GM13977 (cell line): ENCODE results near the gene GABRG2.

Experiments used
- DNase-seq: peaks from one replicate; pipeline ENCODE4 v3.0.0; 2012; ENCODE audit warnings: low spot score
- CTCF ChIP-seq: IDR thresholded peaks from 2 replicates; pipeline ENCODE4 v1.5.1; 2012; ENCODE audit warnings: mild to moderate bottlenecking, control low read depth; ENCODE audit not compliant: insufficient read depth; ENCODE audit errors: extremely low read depth, missing control alignments
- in situ Hi-C: fragments of 300-500 bp; cut with MboI; formaldehyde crosslinking; loops from one replicate; pipeline ENCODE4 v1.12.0; 2022; ENCODE audit warnings: low sequenced_read_pairs, low pct_unique_long_range_greater_than_20kb, mixed read lengths, inconsistent platforms; ENCODE audit not compliant: unreplicated experiment

The GABRG2 gene

DNA sequence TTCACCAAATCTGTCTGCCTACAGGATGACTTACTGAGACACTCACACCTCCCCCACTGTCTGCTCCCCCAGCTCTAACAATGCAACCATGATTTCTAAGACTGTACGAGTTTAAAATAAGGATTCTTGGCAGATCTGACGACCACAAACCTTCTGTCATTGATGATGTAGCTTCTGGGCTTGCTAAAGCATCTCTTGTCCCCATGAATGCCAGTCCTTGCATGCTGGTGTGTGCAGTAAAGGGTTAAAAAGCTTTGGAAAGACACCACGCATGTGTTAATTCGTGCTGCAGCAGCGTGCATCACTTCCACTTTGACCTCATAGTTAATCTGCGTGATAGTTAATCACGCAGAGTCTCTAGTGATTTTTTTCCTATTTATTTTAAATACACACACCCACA is 411 bp upstream of the GABRG2 start:
- no peak for TF ChIP-seq CTCF
- no peak for DNase-seq
- in situ Hi-C loops, result no loop called here

GRCh38 chr5:162068412-162068811 is 839 bp downstream of the GABRG2 start:
- in situ Hi-C loops, result no loop called here
- no peak for DNase-seq

DNA sequence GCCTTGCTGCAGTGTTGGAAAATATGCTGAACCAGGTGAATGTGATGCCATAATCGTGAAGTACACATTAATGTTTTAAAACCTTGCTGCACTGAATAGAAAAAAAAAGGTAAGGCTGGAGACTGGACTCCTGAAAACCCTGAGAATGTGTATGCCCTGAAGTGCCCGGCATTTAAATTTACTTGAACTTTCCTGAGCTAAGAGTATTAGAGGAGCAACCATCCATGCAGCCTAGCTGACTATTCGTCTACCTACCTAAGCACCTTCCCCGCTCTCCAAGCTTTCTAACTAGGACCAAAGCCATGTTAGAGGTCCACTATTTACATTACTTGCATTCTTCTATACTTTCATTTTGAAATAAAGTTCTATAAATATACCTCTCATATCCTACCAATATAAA is 1.4 kb downstream of the GABRG2 start:
- TF ChIP-seq CTCF, result no peak
- no peak for DNase-seq
- in situ Hi-C loops, result no loop called here

More at GRCh38 chr5:162068412-162068811, 839 bp downstream of the GABRG2 start:
- TF ChIP-seq CTCF, result no peak

GRCh38 chr5:162078805-162079204 is 11.2 kb downstream of the GABRG2 start:
- in situ Hi-C loops, result no loop called here
- TF ChIP-seq CTCF, result no peak

DNA sequence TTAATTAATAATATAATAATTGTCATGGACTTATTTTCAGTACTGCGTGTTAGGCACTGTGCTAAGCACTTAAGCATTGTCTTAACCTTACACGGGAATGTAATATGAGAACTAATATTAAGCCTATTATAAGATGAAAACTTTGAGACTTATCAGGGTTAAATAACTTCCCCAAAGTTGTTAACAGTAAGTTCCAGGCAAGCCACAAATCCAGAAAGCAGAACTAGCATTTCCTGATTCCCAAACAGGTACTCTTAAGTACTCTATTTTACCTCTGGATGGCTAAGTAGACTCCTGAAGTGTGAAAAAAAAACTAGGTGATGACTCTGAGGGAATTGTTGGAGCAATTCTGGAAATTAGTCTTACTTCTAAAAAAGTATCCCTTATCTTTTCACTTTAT is 23.8 kb downstream of the GABRG2 start:
- no peak for DNase-seq
- no peak for TF ChIP-seq CTCF
- in situ Hi-C loops, result no loop called here

More at GRCh38 chr5:162078805-162079204, 11.2 kb downstream of the GABRG2 start:
- DNase-seq, result no peak

GRCh38 chr5:162096448-162096847 is 28.9 kb downstream of the GABRG2 start:
- no peak for TF ChIP-seq CTCF
- DNase-seq, result no peak
- in situ Hi-C loops, result no loop called here

DNA sequence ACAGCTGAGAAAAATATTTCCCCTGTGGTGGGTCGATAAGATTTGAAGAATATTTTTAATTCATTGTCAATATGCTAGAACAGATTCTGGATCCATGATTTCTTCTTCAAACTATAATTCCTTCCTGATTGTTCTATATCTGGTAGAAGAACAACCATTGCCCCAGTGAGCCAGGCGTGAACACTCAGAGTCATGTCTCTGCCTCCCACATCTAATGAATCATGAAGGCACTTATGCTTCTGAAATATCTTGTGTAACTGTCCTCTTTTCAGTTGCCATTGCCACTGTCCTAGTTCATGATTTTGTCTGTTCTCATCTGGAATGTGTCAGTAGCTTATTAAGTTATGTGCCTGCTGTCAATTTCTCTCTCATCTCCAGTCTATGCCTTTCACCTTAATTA is 40.0 kb downstream of the GABRG2 start:
- no peak for DNase-seq
- no peak for TF ChIP-seq CTCF
- in situ Hi-C loops, result no loop called here
